ENCODE results near the gene UBE2S.
A peak's percentile ranks its signal among the peaks of the same experiment; 100 is the strongest.

Gene UBE2S

GRCh38 chr19:55382013-55382412 is 25.6 kb downstream of the UBE2S start:
- no peak for DNase-seq

GRCh38 chr19:55379174-55379573 is 28.4 kb downstream of the UBE2S start:
- DNase-seq: no peak

- no peak for DNase-seq
Observed at GRCh38 chr19:55377356-55378131, 30.0 kb downstream of the UBE2S start.

GRCh38 chr19:55376241-55376933 is 31.2 kb downstream of the UBE2S start, which contains the start of gene TMEM190:
Gene TMEM190, plus strand, starts transcription at chr19:55376826. Its CDS starts 28 bp downstream, at chr19:55376854.
- no peak for DNase-seq

- DNase-seq: no peak
Observed at GRCh38 chr19:55373993-55374757, 33.4 kb downstream of the UBE2S start.

GRCh38 chr19:55373306-55373992 is 34.1 kb downstream of the UBE2S start:
- no peak for DNase-seq

GRCh38 chr19:55372316-55373081 is 35.1 kb downstream of the UBE2S start:
- DNase-seq: no peak

GRCh38 chr19:55370305-55370988 is 37.1 kb downstream of the UBE2S start, which contains the start of gene IL11:
Gene IL11, minus strand, starts transcription at chr19:55370463. Its CDS starts 153 bp downstream, at chr19:55370310.
- DNase-seq: no peak

- peak; percentile 23 for DNase-seq
Observed at GRCh38 chr19:55369653-55370304, 37.8 kb downstream of the UBE2S start.

- DNase-seq: no peak
Observed at GRCh38 chr19:55368701-55369563, 38.7 kb downstream of the UBE2S start.

GRCh38 chr19:55368106-55368505 is 39.5 kb downstream of the UBE2S start:
- no peak for DNase-seq

GRCh38 chr19:55366790-55367189 is 40.8 kb downstream of the UBE2S start:
- DNase-seq: no peak

- no peak for DNase-seq
Observed at GRCh38 chr19:55365964-55366363, 41.6 kb downstream of the UBE2S start.

- no peak for DNase-seq
Observed at GRCh38 chr19:55365245-55365644, 42.3 kb downstream of the UBE2S start.

GRCh38 chr19:55362990-55363716 is 44.4 kb downstream of the UBE2S start, which contains the start of gene GARIN5B:
Gene GARIN5B, minus strand, starts transcription at chr19:55363260. Its CDS starts 194 bp downstream, at chr19:55363066.
- no peak for DNase-seq

- no peak for DNase-seq
Observed at GRCh38 chr19:55362174-55362989, 45.2 kb downstream of the UBE2S start.

- no peak for DNase-seq
Observed at GRCh38 chr19:55360902-55361301, 46.7 kb downstream of the UBE2S start.
